HEK293T (cell line): Measurements from ENCODE around the gene FMC1.

Source experiments
- BHLHE40 ChIP-seq: fragments of 450-650 bp; IDR thresholded peaks from 2 replicates; pipeline ENCODE4 v1.6.1; 2016; ENCODE audit warnings: mild to moderate bottlenecking, moderate library complexity, borderline replicate concordance
- FOXK2 ChIP-seq: fragments of 450-650 bp; IDR thresholded peaks from 2 replicates; pipeline ENCODE4 v1.6.1; 2016; ENCODE audit warnings: mild to moderate bottlenecking
- FOXM1 ChIP-seq: fragments of 450-650 bp; IDR thresholded peaks from 2 replicates; pipeline ENCODE4 v1.6.1; 2017; ENCODE audit warnings: mild to moderate bottlenecking, borderline replicate concordance
- HDGF ChIP-seq: fragments of 450-650 bp; IDR thresholded peaks from 2 replicates; pipeline ENCODE4 v1.6.1; 2017; ENCODE audit warnings: antibody characterized with exemption, borderline replicate concordance
- L3MBTL2 ChIP-seq: fragments of 450-650 bp; conservative IDR thresholded peaks from 2 replicates; pipeline ENCODE4 v1.6.1; 2016; ENCODE audit warnings: mild to moderate bottlenecking
- LEF1 ChIP-seq: fragments of 450-650 bp; IDR thresholded peaks from 2 replicates; pipeline ENCODE4 v1.6.1; 2017; ENCODE audit warnings: mild to moderate bottlenecking, borderline replicate concordance
- NFRKB ChIP-seq: fragments of 450-650 bp; IDR thresholded peaks from 2 replicates; pipeline ENCODE4 v1.6.1; 2016; ENCODE audit warnings: mild to moderate bottlenecking, moderate library complexity
- PKNOX1 ChIP-seq: fragments of 450-650 bp; IDR thresholded peaks from 2 replicates; pipeline ENCODE4 v1.6.1; 2016
- SP1 ChIP-seq: fragments of 450-650 bp; IDR thresholded peaks from 2 replicates; pipeline ENCODE4 v1.6.1; 2017
- SUZ12 ChIP-seq: fragments of 450-650 bp; IDR thresholded peaks from 2 replicates; pipeline ENCODE4 v1.6.1; 2016; ENCODE audit warnings: mild to moderate bottlenecking
- TARDBP ChIP-seq: fragments of 450-650 bp; IDR thresholded peaks from 2 replicates; pipeline ENCODE4 v1.6.1; 2016

DNA sequence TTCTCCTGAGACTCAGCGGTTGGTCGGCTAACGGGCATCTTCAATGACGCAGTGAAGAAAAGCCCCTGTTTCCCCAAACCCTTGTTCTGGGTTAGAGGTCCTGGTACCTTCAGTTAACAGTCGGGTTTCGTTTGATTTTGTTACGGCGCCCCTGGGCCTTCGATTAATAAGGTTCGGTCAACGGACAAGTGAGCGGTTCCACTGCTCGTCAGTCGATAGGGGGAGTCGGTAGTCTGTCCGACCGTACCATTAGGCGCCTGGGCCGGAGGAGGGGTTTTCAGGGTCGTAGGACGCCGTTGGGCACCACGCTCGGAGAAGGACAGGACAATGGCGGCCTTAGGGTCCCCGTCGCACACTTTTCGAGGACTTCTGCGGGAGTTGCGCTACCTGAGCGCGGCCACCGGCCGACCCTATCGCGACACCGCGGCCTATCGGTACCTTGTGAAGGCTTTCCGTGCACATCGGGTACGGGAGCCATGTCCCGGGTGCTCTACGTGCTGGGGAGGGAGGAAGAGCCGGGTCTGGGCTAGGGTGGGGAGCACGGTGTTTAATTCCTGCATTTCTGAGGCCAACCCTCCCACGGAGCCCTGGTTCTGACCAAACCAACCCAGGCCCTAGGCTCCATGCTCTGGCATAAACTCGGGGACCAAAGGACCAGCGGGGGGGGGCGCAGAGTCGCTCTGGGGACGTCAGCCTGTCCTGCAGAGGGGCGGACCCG is at the start of gene FMC1:
- TF ChIP-seq FOXM1, result peak; percentile 81; the same call in 1 of the 2 replicates
- TF ChIP-seq L3MBTL2, result no peak; the same call in 1 of the 2 replicates
- TF ChIP-seq SUZ12, result no peak
- no peak for TF ChIP-seq LEF1
- TF ChIP-seq TARDBP, result no peak
- TF ChIP-seq SP1, result no peak
- peak; percentile 87 for TF ChIP-seq NFRKB
- 0 out of 2 replicates have a peak, but pooled peaks have one; percentile 26 for TF ChIP-seq PKNOX1
- TF ChIP-seq FOXK2, result no peak
- peak; percentile 74; the same call in 1 of the 2 replicates for TF ChIP-seq BHLHE40
- TF ChIP-seq HDGF, result 0 out of 2 replicates have a peak, but pooled peaks have one; percentile 36
